ENCODE data around the gene AGMO.

The AGMO gene

GRCh38 chr7:15498465-15498864, 63.4 kb downstream of the AGMO start:
- DNase-seq (ENCODE audit: low spot score): no peak

- DNase-seq (ENCODE audit: low spot score): no peak
These were observed 66.6 kb downstream of the AGMO start for GRCh38 chr7:15495170-15495569.

DNA sequence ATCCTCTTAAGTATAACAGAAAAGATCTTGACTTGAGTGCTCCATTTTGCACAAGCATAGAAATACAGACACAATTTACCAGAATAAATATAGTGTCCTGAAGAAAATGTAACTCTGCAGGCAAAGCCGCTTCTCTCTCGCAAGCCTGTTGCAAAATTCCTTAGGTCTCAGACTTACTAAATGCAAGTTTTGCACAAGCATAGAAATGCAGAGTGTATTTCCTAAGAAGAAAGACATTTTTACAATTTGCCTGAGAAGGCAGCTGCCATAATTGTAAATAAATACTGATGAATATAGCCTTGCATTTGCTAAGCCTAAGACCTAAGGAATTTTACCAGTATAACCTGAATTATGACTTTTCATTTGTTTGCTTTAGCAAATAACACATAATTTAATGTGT, 67.1 kb downstream of the AGMO start:
- no peak for DNase-seq (ENCODE audit: low spot score)

DNA sequence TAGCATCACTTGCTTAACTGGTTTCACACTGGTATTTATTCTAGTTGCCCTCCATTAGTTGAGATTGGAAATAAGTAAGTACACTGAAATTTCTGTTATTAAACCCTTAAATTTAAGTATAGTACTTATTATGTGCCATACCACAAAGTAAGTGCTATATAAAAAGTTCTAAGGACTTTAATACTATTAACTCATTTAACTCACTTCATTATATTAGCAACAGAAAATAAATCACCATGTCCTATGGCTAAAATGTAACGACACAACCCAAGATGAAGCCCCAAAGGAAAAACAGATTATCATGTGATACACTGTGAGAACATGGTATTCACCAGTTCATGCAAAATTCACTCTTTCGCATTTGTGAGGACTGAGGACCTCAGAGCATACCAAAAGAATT, 70.5 kb downstream of the AGMO start:
- DNase-seq (ENCODE audit: low spot score): no peak

GRCh38 chr7:15490291-15490690, 71.5 kb downstream of the AGMO start:
- DNase-seq (ENCODE audit: low spot score): no peak

DNA sequence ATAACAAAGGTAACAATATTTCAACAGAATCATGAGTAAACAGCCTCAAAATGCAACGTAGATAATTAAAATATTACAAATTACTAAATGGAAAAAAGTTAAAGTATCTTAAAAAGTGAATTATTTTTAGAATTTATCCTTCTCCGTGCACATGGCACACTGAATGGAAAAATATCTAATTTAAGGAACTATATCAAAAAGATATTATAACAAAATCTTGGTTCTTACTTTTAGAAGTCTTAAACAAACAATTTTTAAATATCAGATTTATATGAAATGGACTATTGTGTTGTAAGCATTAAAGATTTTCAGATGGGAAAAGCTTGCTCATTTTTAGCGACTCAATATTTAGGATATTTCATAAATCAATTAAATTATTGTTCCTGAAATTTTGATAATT, 72.0 kb downstream of the AGMO start:
- DNase-seq (ENCODE audit: low spot score): no peak

- no peak for DNase-seq (ENCODE audit: low spot score)
These were observed 72.4 kb downstream of the AGMO start for GRCh38 chr7:15489383-15489782.

DNA sequence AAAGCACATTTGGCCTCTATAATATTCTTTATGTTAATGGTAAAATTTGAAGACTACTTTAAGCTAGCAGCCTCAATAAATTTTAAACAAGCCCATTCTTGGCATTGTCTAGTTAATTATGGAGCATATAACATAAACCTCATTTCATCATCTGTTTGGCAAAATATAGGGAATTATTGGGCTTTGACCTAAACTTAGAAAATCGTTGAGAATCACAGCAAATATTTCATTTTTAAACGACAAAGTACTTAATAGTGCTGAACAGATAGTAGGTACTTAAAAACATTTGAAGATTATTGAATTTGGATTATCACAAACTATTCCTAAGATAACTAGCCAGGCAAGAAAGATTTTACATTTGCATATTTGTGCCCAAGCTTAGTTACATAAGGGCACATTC, 73.4 kb downstream of the AGMO start:
- no peak for DNase-seq (ENCODE audit: low spot score)

DNA sequence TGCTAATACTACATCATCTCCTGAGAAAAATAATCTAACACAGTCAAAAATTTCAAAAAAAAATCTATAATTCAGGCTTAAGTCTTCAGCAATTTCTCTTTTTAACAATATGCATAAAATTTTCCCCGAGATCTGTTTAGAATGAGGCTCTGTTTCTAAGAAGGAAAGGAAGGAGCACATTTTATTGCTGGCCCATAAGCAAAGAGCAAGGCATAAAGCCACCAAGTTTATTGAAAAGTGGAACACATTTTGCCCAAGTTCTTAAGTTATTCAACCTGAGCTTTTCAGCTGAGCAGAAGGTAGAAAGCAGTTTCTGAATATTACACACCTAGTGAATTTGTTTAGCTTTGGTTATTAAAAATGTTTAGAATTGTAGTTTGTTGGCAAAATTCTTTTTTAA, 73.9 kb downstream of the AGMO start:
- DNase-seq (ENCODE audit: low spot score): no peak

- DNase-seq (ENCODE audit: low spot score): no peak
These were observed 75.8 kb downstream of the AGMO start for GRCh38 chr7:15485998-15486397.

DNA sequence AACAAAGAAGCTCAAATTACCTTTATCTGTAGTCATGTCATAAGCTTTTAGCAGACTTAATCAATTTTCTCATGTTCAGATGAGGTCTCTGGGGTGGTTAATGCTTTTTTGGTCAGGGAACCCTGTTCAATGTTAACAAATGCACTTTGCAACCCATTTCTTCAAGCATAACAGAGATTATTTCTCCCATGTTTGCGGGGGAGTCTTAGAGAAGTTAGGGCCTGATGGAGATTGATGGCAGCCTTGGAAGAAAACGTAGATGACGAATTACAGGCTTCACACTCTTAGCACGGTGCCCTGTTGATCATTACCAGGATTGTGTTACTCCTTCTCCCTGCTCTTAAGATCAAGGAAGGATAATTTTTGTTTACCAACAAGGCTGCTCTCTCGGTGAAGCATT, 76.4 kb downstream of the AGMO start:
- no peak for DNase-seq (ENCODE audit: low spot score)

DNA sequence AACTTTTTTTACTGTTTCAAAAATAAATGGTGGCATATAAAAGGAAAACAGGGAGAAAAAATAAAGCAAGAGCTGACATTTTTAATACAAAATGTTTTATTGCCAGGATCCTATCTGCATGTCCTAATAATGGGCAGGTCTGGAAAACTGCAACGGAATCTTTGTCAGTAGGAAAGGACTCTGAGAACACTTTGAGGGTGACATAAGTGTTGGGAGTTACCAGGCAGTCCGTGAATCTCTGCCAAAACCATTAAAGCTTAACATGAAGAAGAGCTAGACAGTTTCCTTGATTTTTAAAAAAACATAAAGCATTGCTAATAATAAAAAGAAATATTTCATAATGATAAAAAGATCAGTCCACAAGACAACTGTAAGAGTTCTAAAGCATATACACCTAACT, 80.7 kb downstream of the AGMO start:
- no peak for DNase-seq (ENCODE audit: low spot score)

DNA sequence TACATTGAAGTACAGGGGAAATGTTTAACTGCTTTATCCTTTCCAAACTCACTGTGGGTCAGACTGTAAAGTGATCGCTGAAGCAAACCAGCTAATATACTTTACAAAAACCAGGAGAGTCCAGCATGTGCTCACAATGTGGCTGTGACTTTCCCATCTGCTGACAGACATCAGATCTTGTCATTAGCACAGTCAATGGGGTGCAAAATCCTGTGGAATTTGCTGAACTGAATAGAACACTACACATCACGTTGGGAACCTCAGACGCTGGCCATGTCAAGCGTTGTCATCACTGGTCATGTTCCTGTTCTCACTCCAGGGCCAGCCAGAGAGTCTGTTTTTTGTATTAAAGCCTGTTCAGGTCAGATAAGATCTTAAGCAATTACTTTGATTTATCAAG, 83.4 kb downstream of the AGMO start:
- no peak for DNase-seq (ENCODE audit: low spot score)

DNA sequence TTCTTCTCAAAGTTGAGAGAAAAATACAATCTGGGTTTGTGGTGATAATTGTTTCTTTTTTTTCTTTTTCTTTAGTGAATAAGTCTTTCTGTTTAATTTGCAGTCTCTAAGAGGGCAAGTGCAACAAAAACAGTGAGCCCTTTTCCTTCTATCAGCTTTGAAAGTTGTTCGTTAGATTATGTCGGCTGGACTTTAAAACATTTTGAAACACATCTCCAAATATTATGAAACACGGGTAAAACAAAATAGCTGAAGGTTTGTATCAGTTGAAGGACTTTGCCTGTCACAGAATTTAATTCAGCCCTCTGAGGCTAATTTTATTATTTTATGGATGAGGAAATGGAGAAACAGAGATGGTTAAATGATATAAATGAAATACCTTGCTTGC, 85.3 kb downstream of the AGMO start:
- no peak for DNase-seq (ENCODE audit: low spot score)

DNA sequence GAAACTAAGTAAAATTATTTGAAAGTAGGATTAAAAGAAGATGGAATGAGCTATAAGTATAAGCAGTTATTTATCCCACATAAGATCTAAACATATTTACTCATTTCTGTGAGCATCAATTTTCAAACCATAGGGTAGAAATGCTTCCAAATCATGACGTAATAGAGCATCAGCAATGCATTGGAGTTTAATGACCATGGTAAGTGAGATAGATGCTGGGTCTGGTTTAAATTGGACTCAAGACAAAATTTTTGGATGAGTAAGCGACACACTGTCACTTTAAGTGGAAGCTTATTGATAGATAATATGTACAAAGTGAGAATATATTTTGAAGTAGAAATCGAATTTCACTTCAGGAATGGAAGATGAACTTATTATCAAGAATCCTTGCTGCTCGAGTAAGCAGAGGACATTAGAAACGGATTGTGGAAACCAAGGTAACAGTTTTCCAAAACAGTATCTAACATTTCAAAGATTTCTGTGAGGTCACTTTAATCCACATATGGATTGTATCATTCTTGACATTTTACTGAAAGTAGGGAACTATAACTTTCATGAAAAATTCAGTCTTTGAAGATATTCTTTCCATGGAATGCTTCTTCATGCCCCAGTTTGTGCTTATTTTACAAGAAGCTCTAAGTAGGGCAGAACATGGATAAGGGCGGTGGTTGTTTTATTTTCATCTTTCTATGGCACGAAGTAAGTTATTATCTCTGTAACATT, 85.8 kb downstream of the AGMO start:
- no peak for DNase-seq (ENCODE audit: low spot score)

DNA sequence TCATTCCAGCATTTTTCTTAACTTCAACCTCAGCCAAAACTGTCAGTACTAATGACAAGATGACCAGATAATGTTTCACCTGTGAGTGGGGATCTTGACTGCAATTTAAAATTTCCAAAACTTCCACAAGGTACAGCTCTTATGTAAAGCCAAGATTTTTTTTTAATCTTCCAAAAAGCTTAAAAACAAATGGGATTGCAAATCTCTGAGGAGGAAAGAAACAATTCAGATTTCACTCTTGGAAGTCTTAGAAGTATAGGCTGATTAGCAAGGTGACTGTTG, 90.2 kb downstream of the AGMO start:
- no peak for DNase-seq (ENCODE audit: low spot score)

DNA sequence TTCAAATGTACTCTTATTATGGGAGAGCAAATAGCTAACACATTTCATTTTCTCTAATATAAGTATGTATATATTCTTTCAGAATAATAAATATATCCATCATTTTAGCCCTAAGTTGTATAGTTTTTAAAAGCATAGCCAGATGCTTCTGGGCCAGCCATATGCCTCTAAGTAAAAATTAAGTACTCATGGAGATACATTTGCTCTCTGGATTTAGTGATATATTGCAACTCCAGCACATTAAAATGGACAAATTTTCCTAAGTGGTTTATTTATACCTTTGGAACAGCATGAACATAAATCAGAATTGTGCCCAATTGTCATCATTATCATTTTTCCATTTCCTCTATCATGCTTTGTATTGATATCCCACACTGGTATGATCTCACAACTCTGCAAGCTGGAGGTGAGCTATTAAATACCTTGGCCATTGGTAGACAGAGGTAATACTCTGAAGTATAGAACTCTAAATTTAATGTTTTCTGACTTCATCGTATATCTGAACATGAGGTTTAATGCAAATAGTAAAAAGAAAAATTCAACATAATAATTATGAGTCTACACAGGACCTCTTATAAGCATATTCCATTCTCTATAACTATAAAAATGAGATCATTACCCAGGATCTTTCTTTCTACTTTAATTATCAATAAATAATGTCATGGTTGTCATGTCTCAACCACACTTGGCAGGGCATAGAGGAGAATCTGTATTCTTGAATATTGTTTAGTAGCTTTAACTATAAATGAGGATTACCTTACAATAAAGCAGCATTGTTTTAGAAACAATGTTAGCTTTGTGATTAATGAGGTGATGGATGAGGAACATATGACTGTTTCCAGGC, 90.8 kb downstream of the AGMO start:
- no peak for DNase-seq (ENCODE audit: low spot score)

- no peak for DNase-seq (ENCODE audit: low spot score)
These were observed 97.1 kb downstream of the AGMO start for GRCh38 chr7:15464667-15465121.

DNA sequence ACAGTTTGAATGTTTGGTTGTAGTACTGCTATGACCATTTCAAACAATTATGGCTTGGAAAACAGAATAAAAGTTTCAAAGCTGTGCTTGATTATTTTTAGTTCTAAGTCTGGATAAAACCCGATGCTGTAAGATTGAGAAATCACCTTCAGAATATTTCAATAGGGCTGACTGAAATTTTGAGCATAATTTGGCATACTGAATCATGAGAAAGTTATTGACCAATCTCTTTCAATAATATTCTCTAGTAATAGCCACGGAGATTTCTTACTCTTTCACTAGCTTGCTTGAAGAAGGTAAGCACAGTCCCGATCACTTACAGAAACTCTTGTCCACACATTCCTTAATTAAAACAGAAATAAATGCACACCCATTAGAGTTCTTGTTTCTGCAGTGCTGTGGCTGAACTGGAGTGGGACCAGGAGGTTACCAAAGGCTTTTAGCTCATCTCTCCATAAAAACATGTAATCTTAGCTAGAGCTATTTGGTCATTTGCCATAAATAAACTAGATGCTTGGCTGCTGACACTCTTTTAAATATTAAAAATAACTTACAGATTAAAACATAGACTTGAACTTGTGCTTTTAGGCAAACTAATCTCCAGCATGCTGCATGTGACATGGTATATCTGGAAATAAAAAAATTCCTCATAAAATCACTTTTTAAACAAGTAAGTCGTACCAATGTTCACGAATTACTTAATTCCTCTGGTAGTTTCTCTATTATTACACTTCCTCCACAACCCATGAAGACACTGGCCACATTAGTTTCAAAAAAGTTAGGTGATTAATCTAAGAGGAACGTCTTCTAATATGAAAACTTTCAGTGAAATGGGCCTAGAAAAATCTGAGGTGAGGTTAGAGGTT, 97.8 kb downstream of the AGMO start:
- no peak for DNase-seq (ENCODE audit: low spot score)

- no peak for DNase-seq (ENCODE audit: low spot score)
These were observed 99.0 kb downstream of the AGMO start for GRCh38 chr7:15462721-15463389.

DNA sequence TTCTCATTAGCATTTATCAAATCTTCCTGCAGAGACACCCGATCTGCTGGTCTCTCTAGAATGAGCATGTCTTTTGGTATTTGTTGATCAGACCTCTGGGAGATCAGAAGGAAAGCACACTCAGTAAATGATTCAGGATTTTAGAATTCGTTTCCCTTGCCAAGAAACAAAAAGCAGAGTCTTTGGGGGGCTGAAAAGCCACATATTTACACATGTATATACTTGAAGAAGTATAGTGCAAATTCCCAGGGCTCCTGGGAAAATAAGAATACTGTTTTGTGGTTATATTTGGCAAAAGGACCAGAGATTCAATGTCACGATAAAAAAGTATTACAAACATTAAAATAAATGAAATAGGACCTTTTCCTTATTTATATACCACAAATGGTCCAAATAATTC, 100.2 kb downstream of the AGMO start:
- no peak for DNase-seq (ENCODE audit: low spot score)

GRCh38 chr7:15459018-15459615, 102.7 kb downstream of the AGMO start:
- no peak for DNase-seq (ENCODE audit: low spot score)

Data from CD4-positive, alpha-beta T cell treated with Interleukin-2 at 100 ng/mL for 4 hours (primary cell).